ENCODE measurements around the gene TLX2.

DNA sequence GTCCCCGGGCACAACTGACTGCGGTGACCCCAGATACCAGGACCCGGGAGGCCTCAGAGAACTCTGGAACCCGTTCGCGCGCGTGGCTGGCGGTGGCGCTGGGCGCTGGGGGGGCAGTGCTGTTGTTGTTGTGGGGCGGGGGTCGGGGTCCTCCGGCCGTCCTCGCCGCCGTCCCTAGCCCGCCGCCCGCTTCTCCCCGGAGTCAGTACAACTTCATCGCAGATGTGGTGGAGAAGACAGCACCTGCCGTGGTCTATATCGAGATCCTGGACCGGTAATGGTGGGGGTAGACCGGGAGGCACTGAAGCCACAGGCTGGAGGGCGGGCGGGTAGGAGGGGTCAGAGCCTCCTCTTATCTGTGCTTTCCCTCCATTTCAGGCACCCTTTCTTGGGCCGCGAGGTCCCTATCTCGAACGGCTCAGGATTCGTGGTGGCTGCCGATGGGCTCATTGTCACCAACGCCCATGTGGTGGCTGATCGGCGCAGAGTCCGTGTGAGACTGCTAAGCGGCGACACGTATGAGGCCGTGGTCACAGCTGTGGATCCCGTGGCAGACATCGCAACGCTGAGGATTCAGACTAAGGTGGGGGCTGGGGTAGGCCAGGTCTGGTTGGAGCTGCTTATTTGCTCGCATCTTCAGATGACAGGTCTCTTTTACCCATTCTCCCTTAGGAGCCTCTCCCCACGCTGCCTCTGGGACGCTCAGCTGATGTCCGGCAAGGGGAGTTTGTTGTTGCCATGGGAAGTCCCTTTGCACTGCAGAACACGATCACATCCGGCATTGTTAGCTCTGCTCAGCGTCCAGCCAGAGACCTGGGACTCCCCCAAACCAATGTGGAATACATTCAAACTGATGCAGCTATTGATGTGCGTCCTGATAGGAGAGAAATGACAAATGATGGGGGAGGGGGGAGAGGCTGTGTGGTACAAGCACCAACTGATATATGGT lies 16.3 kb downstream of the TLX2 start:
- no peak for TF ChIP-seq POLR2AphosphoS5 (IDR thresholded peaks at IDR 0.05)
- TF ChIP-seq, protein P1, sequence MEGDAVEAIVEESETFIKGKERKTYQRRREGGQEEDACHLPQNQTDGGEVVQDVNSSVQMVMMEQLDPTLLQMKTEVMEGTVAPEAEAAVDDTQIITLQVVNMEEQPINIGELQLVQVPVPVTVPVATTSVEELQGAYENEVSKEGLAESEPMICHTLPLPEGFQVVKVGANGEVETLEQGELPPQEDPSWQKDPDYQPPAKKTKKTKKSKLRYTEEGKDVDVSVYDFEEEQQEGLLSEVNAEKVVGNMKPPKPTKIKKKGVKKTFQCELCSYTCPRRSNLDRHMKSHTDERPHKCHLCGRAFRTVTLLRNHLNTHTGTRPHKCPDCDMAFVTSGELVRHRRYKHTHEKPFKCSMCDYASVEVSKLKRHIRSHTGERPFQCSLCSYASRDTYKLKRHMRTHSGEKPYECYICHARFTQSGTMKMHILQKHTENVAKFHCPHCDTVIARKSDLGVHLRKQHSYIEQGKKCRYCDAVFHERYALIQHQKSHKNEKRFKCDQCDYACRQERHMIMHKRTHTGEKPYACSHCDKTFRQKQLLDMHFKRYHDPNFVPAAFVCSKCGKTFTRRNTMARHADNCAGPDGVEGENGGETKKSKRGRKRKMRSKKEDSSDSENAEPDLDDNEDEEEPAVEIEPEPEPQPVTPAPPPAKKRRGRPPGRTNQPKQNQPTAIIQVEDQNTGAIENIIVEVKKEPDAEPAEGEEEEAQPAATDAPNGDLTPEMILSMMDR (IDR thresholded peaks at IDR 0.05): no peak
